ENCODE measurements around the gene SPIN1.

The SPIN1 gene

GRCh38 chr9:88436379-88436778 lies 48.1 kb downstream of the SPIN1 start:
- H3K4me3 ChIP-seq (ENCODE audit: low read depth, low read length) = no peak overlapping the region
- no peak for TF ChIP-seq ZNF223 (tag by site-specific recombination; IDR thresholded peaks at IDR 0.05)
- TF ChIP-seq ZSCAN4 (tag by site-specific recombination; IDR thresholded peaks at IDR 0.05) = no peak
- TF ChIP-seq TSHZ1 (tag by site-specific recombination; IDR thresholded peaks at IDR 0.05; ENCODE audit: borderline replicate concordance) = no peak
- no peak for TF ChIP-seq SCRT1 (tag by site-specific recombination; IDR thresholded peaks at IDR 0.05; ENCODE audit: borderline replicate concordance)
- TF ChIP-seq ZNF280D (tag by site-specific recombination; IDR thresholded peaks at IDR 0.05) = no peak
- TF ChIP-seq ZNF132 (tag by site-specific recombination; IDR thresholded peaks at IDR 0.05; ENCODE audit: borderline replicate concordance) = no peak
- TF ChIP-seq ZNF560 (tag by site-specific recombination; IDR thresholded peaks at IDR 0.05; ENCODE audit: borderline replicate concordance) = no peak
- TF ChIP-seq ZEB2 (tag by site-specific recombination; IDR thresholded peaks at IDR 0.05) = no peak
- no peak for TF ChIP-seq ZNF530 (tag by site-specific recombination; IDR thresholded peaks at IDR 0.05; ENCODE audit: low read depth)
- TF ChIP-seq ZNF792 (tag by site-specific recombination; IDR thresholded peaks at IDR 0.05) = no peak
- TF ChIP-seq ZNF707 (tag by site-specific recombination; IDR thresholded peaks at IDR 0.05) = no peak
- no peak for TF ChIP-seq BCL6B (tag by site-specific recombination; IDR thresholded peaks at IDR 0.05)
- H3K36me3 ChIP-seq (ENCODE audit: control insufficient read depth in 2 of 2, insufficient read depth in 1 of 2, low read length in 2 of 2) = peaks cover 3 to 46% of the 10 kb centered on the region in 2 experiments; a peak in 2 of 3 replicates
- H3K4me1 ChIP-seq (ENCODE audit: control insufficient read depth, insufficient read depth, low read length) = no peaks in the 10 kb centered on the region
- ChIA-PET CTCF (no interaction called here), POLR2A (no interaction called here)
- H3K9me3 ChIP-seq (ENCODE audit: control insufficient read depth, insufficient read depth, low read depth, low read length) = no peaks in the 10 kb centered on the region
- H3K27ac ChIP-seq (ENCODE audit: extremely low read depth, low read depth, low read length) = no peak overlapping the region

- no peaks in the 10 kb centered on the region for H3K9me3 ChIP-seq (ENCODE audit: control insufficient read depth, insufficient read depth, low read depth, low read length)
- no peak overlapping the region for H3K27ac ChIP-seq (ENCODE audit: extremely low read depth, low read depth, low read length)
- H3K4me3 ChIP-seq (ENCODE audit: low read depth, low read length) = no peak overlapping the region
- no peaks in the 10 kb centered on the region for H3K4me1 ChIP-seq (ENCODE audit: control insufficient read depth, insufficient read depth, low read length)
- CTCF ChIA-PET = interaction anchor here (0.8 kb wide), 2 partner anchors 122 to 143 kb away, joined by 5 read pairs; no protein-coding TSS in a partner anchor
- POLR2A ChIA-PET = no interaction called here
- H3K36me3 ChIP-seq (ENCODE audit: control insufficient read depth in 2 of 2, insufficient read depth in 1 of 2, low read length in 2 of 2) = peaks cover 8 to 44% of the 10 kb centered on the region in 2 experiments; a peak in 2 of 3 replicates
- no peak for TF ChIP-seq ATF2 (tag by site-specific recombination; IDR thresholded peaks at IDR 0.05; ENCODE audit: low read depth)
- no peak for TF ChIP-seq ZNF518A (tag by site-specific recombination; conservative IDR thresholded peaks at IDR 0.05; ENCODE audit: low read depth)
- no peak for TF ChIP-seq ZNF416 (tag by site-specific recombination; IDR thresholded peaks at IDR 0.05)
- no peak for TF ChIP-seq ZNF561 (tag by site-specific recombination; IDR thresholded peaks at IDR 0.05; ENCODE audit: borderline replicate concordance)
These were observed 49.2 kb downstream of the SPIN1 start for GRCh38 chr9:88437210-88438146.
